Memory B cell (primary cell): ENCODE measurements around the gene TMPRSS3.
A peak's percentile ranks its signal among the peaks of the same experiment; 100 is the strongest.

Source experiments
- ATAC-seq: fragments of 150-1000 bp; cut with Tn5 transposase; 2 replicates; pipeline ENCODE4 v1.10.0; 2021; ENCODE audit warnings: low read depth, mild to moderate bottlenecking, moderate library complexity
- DNase-seq, 2 donors: peaks; one replicate each; pipeline ENCODE4 v3.0.0; 2022; ENCODE audit warnings: low spot score in 2 of 2
- H3K27ac Mint-ChIP-seq: one replicate; pipeline ENCODE4 v1.8.0; 2022; ENCODE audit warnings: mild to moderate bottlenecking, moderate library complexity, mixed read lengths
- H3K27me3 Mint-ChIP-seq: one replicate; pipeline ENCODE4 v1.8.0; 2022; ENCODE audit warnings: mixed read lengths
- H3K36me3 Mint-ChIP-seq: one replicate; pipeline ENCODE4 v1.8.0; 2022; ENCODE audit warnings: mild to moderate bottlenecking, mixed read lengths
- H3K4me1 Mint-ChIP-seq: one replicate; pipeline ENCODE4 v1.8.0; 2022; ENCODE audit warnings: mixed read lengths
- H3K4me3 Mint-ChIP-seq: one replicate; pipeline ENCODE4 v1.8.0; 2022; ENCODE audit warnings: mild to moderate bottlenecking, moderate library complexity, mixed read lengths
- H3K9me3 Mint-ChIP-seq: one replicate; pipeline ENCODE4 v1.8.0; 2022; ENCODE audit warnings: mixed read lengths

TMPRSS3 gene

GRCh38 chr21:42347601-42348327, 48.1 kb downstream of the TMPRSS3 start:
- Mint-ChIP-seq H3K27ac (no peak overlapping the region), H3K4me3 (no peak overlapping the region), H3K27me3 (peaks cover 9% of the 10 kb centered on the region), H3K36me3 (no peaks in the 10 kb centered on the region), H3K4me1 (no peaks in the 10 kb centered on the region), H3K9me3 (no peaks in the 10 kb centered on the region)
- DNase-seq (no peak), ATAC-seq (no peak)

DNA sequence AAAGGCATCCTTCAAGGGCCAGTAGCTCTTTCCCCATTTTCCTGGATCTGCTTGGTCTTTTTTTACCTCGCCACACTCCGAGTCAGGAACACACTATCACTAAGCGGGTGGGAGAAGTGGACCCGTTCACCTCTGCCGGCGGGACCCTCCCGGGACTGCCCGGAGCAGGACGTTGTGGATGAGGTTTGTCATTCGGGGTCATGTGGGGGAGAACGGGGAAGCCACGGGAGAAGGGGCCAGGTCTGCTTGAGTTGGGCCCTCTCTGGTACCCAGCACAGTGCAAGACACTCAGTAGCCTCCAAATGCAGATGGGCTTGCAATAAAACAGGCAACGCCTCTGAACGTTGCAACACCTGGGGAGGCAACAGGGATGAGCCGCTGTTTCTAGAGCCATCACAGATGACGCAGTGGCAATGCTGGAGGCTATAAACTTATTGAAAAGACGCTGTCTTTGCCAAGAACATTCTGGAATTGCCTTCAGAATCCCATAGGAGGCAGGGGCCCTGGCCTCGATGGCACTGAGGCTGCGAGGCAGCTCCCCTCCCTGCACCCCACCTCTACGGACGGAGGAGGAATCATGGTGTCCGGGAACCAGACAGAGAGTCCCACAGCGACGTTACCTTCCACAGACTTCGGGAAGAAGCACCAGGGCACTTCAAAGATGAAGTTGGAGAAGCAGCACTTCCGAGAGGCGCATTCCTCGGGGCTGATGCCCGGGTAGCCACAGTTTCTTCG, 48.8 kb downstream of the TMPRSS3 start:
- H3K36me3 Mint-ChIP-seq = no peaks in the 10 kb centered on the region
- no peak overlapping the region for H3K27ac Mint-ChIP-seq
- ATAC-seq = no peak
- H3K4me3 Mint-ChIP-seq = no peak overlapping the region
- H3K27me3 Mint-ChIP-seq = peaks cover 5% of the 10 kb centered on the region
- no peaks in the 10 kb centered on the region for H3K9me3 Mint-ChIP-seq
- DNase-seq = no peak
- H3K4me1 Mint-ChIP-seq = no peaks in the 10 kb centered on the region

DNA sequence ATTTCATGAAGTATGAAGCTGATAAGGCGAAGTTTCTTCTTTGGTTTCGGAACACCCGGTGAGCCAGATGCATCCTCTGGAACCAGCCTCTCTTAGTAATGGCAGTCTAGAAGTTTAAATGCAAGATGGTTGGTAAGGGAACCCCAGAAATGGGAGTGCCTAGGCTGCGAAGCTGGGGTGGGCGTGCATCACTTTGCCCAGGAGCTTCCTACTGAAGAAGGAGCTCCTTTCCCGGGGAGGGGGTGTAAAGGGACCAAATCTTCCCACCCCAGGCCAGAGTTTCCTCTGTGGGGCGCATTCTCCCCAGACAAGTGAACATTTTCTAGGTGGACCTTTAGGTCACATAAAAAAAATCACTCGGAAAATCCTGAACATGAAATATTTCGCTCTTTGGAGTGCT, 49.4 kb downstream of the TMPRSS3 start:
- Mint-ChIP-seq H3K9me3 (no peaks in the 10 kb centered on the region), H3K36me3 (no peaks in the 10 kb centered on the region), H3K4me1 (no peaks in the 10 kb centered on the region), H3K27me3 (peaks cover 5% of the 10 kb centered on the region), H3K4me3 (no peak overlapping the region), H3K27ac (no peak overlapping the region)
- no peak for DNase-seq
- ATAC-seq = no peak

- ATAC-seq = no peak
- H3K27me3 Mint-ChIP-seq = peaks cover 4% of the 10 kb centered on the region
- H3K4me3 Mint-ChIP-seq = no peak overlapping the region
- H3K36me3 Mint-ChIP-seq = no peaks in the 10 kb centered on the region
- no peaks in the 10 kb centered on the region for H3K4me1 Mint-ChIP-seq
- H3K9me3 Mint-ChIP-seq = no peaks in the 10 kb centered on the region
- no peak for DNase-seq
- no peak overlapping the region for H3K27ac Mint-ChIP-seq
These were observed 51.2 kb downstream of the TMPRSS3 start for GRCh38 chr21:42344631-42345030.

GRCh38 chr21:42343963-42344510, 51.8 kb downstream of the TMPRSS3 start:
- Mint-ChIP-seq H3K4me3 (no peak overlapping the region), H3K27ac (no peak overlapping the region), H3K9me3 (no peaks in the 10 kb centered on the region), H3K36me3 (no peaks in the 10 kb centered on the region), H3K27me3 (peaks cover 4% of the 10 kb centered on the region), H3K4me1 (no peaks in the 10 kb centered on the region)
- ATAC-seq (no peak), DNase-seq (no peak)

DNA sequence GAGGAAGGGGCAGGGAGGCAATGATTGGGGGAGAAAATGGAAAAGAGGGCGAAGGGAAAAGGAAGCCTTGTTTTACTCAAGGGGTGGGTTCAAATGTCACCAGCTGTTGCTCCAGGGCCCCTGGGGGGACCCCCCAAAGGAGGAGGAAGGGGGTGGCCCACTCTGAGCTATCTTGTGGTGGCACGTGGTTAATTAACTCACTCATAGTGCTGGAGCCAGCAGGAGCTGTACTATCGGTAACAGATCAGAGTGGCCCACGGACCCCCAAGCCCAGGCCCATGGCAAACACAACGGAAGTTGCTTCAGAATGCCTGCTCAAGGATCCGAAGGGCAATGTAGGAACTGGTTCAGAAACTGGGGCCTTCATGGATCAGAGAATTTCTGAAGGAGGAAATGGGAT, 52.3 kb downstream of the TMPRSS3 start:
- Mint-ChIP-seq H3K9me3 (no peaks in the 10 kb centered on the region), H3K4me3 (no peak overlapping the region), H3K27me3 (peaks cover 4% of the 10 kb centered on the region), H3K27ac (no peak overlapping the region), H3K4me1 (no peaks in the 10 kb centered on the region), H3K36me3 (no peaks in the 10 kb centered on the region)
- DNase-seq = no peak
- no peak for ATAC-seq

- Mint-ChIP-seq H3K27me3 (peaks cover 4% of the 10 kb centered on the region), H3K27ac (no peak overlapping the region), H3K9me3 (no peaks in the 10 kb centered on the region), H3K36me3 (no peaks in the 10 kb centered on the region), H3K4me3 (no peak overlapping the region), H3K4me1 (peaks cover under 1% of the 10 kb centered on the region)
- DNase-seq (no peak), ATAC-seq (no peak)
These were observed 52.8 kb downstream of the TMPRSS3 start for GRCh38 chr21:42343101-42343500.

DNA sequence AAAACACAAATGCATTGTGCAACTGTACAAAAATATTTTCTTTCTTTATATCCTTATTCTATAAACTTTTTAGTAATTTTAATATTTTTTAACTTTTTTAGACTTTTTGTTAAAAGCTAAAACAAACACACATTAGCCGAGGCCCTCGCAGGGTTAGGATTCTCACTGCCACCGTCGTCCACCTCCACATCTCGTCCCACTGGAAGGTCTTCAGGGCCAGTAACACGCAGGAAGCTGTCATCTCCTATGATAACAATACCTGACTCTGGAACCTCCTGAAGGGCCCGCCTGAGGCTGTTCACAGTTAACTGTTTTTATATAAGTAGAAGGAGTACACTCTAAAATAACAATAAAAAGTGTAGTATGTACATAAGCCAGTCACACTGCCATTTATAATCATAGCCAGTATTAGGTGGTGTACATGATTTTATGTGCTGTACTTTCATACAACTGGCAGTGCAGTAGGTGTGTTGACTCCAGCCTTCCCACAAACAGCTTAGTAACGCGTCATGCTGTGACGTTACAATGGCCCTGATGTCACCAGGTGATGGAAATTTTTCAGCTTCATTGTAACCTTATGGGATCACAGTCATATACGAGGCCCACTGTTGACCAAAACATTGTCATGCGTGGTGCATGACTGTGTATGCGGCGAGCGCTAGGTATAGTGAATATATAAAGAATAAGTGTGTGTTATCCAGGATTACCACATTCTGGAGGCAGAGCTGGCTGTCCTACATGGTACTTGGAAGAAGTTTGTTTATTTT, 53.9 kb downstream of the TMPRSS3 start:
- no peaks in the 10 kb centered on the region for H3K9me3 Mint-ChIP-seq

DNA sequence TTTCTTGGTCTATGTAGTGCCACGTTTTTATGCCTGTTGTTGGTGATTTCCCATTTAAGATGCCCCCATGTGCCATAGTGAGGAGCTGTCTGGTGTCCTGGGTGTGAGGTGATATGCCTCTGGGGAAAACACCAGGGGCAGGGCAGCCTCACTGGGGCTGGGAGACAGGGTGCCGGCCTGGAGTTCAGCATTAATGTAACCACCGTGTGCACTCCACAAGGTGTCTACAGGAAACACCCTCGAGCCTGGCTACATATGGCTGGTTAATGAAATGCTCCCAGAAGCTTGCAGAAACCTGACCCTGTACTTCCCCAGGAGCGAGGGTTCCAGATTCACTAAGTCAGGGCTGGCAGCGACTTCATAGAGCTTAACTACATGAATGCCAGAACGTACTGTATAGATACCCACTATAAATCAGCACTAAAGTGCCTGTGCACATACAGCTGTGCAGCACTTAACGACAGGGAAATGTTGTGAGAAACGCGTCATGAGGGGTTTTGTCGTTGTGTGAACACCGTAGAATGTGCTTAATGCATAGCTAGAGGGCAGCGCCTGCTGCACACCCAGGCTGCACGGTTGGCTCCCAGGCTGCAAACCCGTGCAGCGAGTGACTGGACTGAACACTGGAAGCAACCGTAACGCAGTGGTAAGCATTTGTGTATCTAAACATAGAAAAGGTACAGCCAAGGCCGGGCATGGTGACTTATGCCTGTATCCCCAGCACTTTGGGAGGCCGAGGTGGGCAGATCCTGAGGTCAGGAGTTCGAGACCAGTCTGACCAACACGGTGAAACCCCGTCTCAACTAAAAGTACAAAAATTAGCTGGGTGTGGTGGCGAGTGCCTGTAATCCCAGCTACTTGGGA, 55.4 kb downstream of the TMPRSS3 start:
- ATAC-seq = no peak
- peaks cover 7% of the 10 kb centered on the region for H3K4me1 Mint-ChIP-seq
- no peaks in the 10 kb centered on the region for H3K9me3 Mint-ChIP-seq
- H3K36me3 Mint-ChIP-seq = no peaks in the 10 kb centered on the region
- H3K27ac Mint-ChIP-seq = peak overlapping the region; percentile 12
- H3K4me3 Mint-ChIP-seq = no peak overlapping the region
- DNase-seq = no peak
- H3K27me3 Mint-ChIP-seq = peaks cover 8% of the 10 kb centered on the region

More for the DNA sequence above, 53.9 kb downstream of the TMPRSS3 start:
- peaks cover 8% of the 10 kb centered on the region for H3K27me3 Mint-ChIP-seq
- no peak overlapping the region for H3K4me3 Mint-ChIP-seq
- peaks cover 7% of the 10 kb centered on the region for H3K4me1 Mint-ChIP-seq
- no peak overlapping the region for H3K27ac Mint-ChIP-seq
- ATAC-seq (no peak), DNase-seq (no peak)
- H3K36me3 Mint-ChIP-seq = no peaks in the 10 kb centered on the region

DNA sequence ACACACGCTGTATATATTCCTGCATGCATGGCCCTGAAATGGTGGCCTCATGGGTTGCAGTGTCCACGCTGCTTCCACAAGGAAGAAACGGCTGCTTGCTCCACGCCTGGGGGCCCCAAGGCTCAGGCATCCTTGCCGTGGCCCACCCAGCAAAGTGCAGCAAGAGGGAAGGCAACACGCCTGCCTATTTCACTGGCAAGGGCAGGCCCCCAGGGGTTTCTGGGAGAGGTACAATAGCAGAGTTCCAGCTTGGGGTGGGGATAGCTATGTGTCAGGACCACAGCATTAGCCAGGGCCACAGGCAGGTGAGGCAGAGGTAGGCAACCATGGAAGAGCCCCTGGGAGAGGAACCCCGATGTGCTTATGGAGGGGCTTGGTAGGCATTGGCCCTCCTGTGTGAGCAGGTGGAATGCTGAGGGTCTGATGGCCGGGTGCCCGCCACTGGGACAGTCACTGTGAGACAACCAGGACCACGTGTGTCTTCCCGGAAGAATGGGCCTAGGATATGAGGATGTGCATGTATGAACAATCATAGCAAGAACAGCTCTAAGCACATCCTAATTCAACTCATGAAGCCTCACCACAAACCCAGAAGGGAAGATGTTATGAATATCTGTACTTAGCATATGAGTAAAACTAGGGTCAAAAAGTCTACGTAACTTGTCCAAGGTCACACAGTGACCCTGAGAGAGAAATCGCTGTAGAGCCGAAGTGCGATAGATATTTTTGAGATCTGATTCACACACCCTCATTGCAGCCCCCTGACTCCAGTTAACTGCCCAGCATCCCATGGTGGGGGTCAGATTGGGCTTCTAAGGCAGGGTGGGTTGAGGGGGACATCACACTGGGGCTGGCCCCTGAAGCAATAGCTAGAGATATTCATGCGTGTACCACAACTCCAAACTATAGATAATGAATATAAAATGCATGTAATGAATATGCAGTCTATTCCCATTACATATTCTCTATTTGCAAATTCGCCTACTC, 56.8 kb downstream of the TMPRSS3 start:
- Mint-ChIP-seq H3K27ac (peak overlapping the region; percentile 62), H3K27me3 (peaks cover 8% of the 10 kb centered on the region), H3K36me3 (no peaks in the 10 kb centered on the region), H3K4me3 (no peak overlapping the region), H3K4me1 (peaks cover 7% of the 10 kb centered on the region), H3K9me3 (no peaks in the 10 kb centered on the region)
- ATAC-seq (no peak), DNase-seq (no peak)

DNA sequence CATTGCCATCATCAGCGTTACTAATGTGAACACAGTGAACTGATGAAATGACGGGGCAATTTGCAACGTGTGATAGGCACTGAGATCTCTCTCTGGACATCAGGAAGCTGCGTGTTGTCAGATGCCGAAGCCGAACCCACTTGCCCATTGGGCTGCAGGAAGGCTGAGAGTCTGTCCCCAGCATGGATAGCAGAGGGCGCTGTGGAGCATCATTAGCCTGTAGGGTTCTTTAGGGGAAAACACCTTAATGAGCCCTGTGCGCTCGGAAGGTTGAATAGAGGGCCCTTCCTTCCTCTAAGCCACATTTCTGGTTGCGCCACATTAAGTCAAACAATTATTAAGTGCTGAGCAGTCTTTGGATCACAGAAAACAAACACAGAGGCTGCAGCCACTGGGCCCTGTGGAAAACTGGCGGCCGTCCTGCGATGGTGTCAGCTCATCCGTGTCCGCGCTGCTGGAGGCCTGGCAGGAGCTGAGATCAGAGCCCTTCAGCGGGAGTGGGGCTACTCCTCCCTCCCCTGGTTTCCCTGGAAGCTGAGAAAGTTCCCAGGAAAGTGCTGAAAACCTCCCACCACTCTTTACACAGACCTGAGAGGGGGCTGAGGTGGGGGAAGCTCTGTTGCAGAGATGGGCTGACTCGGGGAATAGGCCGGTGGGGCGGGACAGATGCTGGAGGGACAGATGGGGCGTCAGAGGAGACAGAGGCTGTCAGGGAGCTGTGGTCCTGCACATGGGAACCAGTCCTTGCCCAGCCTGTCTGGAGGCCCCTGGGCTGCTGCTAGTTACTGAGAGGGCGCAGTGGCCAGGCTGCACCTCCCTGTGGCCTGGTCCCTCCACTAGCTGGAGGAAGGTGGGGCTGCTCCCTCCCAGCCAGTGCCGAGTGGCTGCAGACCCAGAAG, 57.8 kb downstream of the TMPRSS3 start:
- no peaks in the 10 kb centered on the region for H3K9me3 Mint-ChIP-seq
- H3K4me1 Mint-ChIP-seq = peaks cover 7% of the 10 kb centered on the region
- H3K4me3 Mint-ChIP-seq = no peak overlapping the region
- no peaks in the 10 kb centered on the region for H3K36me3 Mint-ChIP-seq
- H3K27me3 Mint-ChIP-seq = peaks cover 10% of the 10 kb centered on the region
- no peak overlapping the region for H3K27ac Mint-ChIP-seq
- peak; percentile 99 for ATAC-seq
- peak; percentile 75 to 76 for DNase-seq

- peaks cover 12% of the 10 kb centered on the region for H3K27me3 Mint-ChIP-seq
- H3K27ac Mint-ChIP-seq = no peak overlapping the region
- no peaks in the 10 kb centered on the region for H3K9me3 Mint-ChIP-seq
- H3K36me3 Mint-ChIP-seq = no peaks in the 10 kb centered on the region
- peaks cover 7% of the 10 kb centered on the region for H3K4me1 Mint-ChIP-seq
- DNase-seq (no peak), ATAC-seq (no peak)
- no peak overlapping the region for H3K4me3 Mint-ChIP-seq
These were observed 58.6 kb downstream of the TMPRSS3 start for GRCh38 chr21:42337276-42337675.
